ENCODE data around the gene TXNDC8.
A peak's percentile ranks its signal among the peaks of the same experiment; 100 is the strongest.

The TXNDC8 gene

DNA sequence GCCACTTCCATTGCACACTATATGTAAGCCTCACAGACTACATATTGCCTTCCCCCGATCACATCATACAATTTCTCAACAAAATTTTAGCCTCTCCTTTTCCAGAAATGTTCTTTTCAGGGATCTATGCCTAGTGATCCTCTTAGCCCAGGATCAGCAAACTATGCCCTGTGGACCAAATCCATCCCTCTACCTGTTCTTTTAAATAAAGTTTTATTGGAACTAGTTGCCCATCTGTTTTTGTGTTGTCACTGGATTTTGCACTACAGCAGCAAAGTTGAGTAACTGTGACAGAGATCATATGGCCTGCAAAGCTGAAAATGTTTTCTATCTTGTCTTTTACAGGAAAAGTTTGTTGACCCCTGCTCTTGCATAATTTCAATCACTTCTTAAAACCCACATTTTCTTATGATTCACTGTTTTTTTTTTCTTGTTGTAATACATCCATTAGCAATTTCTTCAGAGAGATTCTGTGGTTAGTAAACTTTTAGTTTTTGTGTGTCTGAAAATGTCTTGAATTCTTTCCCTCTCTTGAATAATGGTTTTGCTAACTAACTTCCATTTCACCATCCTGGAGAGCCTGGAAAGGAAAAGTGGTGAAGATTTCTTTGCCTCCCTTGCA, 7.1 kb downstream of the TXNDC8 start:
- no peaks in the 10 kb centered on the region for H3K9me3 ChIP-seq (ENCODE audit: severe bottlenecking)
- no peaks in the 10 kb centered on the region for H3K27me3 ChIP-seq (ENCODE audit: insufficient read depth, poor library complexity, severe bottlenecking)
- H3K27ac ChIP-seq (ENCODE audit: poor library complexity, severe bottlenecking): no peak overlapping the region
- H3K4me3 ChIP-seq (ENCODE audit: severe bottlenecking): no peak overlapping the region
- no peaks in the 10 kb centered on the region for H3K36me3 ChIP-seq (ENCODE audit: low read depth)
- TF ChIP-seq, protein P1, sequence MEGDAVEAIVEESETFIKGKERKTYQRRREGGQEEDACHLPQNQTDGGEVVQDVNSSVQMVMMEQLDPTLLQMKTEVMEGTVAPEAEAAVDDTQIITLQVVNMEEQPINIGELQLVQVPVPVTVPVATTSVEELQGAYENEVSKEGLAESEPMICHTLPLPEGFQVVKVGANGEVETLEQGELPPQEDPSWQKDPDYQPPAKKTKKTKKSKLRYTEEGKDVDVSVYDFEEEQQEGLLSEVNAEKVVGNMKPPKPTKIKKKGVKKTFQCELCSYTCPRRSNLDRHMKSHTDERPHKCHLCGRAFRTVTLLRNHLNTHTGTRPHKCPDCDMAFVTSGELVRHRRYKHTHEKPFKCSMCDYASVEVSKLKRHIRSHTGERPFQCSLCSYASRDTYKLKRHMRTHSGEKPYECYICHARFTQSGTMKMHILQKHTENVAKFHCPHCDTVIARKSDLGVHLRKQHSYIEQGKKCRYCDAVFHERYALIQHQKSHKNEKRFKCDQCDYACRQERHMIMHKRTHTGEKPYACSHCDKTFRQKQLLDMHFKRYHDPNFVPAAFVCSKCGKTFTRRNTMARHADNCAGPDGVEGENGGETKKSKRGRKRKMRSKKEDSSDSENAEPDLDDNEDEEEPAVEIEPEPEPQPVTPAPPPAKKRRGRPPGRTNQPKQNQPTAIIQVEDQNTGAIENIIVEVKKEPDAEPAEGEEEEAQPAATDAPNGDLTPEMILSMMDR (IDR thresholded peaks at IDR 0.05; ENCODE audit: poor library complexity, severe bottlenecking): no peak
- DNase-seq (ENCODE audit: low spot score): no peak
- H3K4me1 ChIP-seq (ENCODE audit: insufficient read depth, poor library complexity, severe bottlenecking): peaks cover 11% of the 10 kb centered on the region
- no peak for ATAC-seq (ENCODE audit: low read depth)

DNA sequence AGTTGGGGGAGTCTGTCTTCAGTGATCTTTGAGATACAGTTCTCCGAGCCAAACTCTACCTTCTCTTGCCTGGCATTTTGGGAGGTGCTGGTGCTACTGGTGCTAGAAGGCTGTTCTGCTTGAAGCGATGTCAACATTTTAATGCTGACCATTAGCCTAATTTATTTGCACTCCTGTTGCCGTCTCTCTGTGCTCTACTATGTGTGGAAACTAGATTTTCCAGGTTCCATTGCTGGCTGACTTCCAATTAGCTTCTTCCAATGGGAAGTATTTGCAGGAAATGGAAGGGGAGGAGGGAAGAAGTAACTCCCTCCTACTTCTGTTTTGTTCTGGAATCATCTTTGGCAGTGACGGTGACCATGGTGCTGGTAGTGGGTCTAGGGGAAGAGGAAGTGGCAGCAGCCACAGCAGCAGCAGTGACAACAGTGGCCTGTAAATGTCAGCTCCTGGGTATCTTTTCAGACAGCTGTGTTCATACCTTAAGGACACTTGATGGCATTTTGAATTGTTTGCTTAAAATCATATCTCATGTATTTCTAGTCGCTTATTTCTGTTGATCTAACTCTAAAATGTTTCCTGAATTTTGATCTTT, 7.9 kb downstream of the TXNDC8 start:
- Histone ChIP-seq H3K27me3 (ENCODE audit: insufficient read depth, poor library complexity, severe bottlenecking) (no peaks in the 10 kb centered on the region), H3K27ac (ENCODE audit: poor library complexity, severe bottlenecking) (no peak overlapping the region), H3K4me1 (ENCODE audit: insufficient read depth, poor library complexity, severe bottlenecking) (peaks cover 15% of the 10 kb centered on the region), H3K9me3 (ENCODE audit: severe bottlenecking) (no peaks in the 10 kb centered on the region), H3K4me3 (ENCODE audit: severe bottlenecking) (no peak overlapping the region), H3K36me3 (ENCODE audit: low read depth) (no peaks in the 10 kb centered on the region)
- TF ChIP-seq, protein P1 (IDR thresholded peaks at IDR 0.05; ENCODE audit: poor library complexity, severe bottlenecking): no peak
- ATAC-seq (ENCODE audit: low read depth) (no peak), DNase-seq (ENCODE audit: low spot score) (no peak)

DNA sequence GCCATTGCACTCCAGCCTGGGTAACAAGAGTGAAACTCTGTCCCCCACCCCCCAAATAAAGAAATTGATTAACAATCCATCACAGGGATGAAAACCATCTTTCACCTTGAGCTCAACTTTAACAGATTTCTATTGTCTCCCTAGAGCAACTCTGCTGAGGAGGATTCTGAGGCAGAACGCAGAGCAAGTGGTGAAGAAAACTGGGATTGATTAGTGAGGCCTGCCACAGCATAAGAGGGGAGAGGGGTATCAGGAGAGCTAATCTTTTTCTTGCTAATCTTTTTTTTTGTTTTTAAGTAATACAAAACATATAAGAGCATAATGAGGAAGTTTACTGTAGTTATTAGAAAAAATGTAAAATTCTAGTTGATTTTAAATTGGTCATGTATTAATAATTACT, 8.9 kb downstream of the TXNDC8 start:
- ATAC-seq (ENCODE audit: low read depth) (no peak), DNase-seq (ENCODE audit: low spot score) (no peak)
- no peaks in the 10 kb centered on the region for H3K9me3 ChIP-seq (ENCODE audit: severe bottlenecking)
- TF ChIP-seq, protein P1 (IDR thresholded peaks at IDR 0.05; ENCODE audit: poor library complexity, severe bottlenecking): no peak
- no peak overlapping the region for H3K27ac ChIP-seq (ENCODE audit: poor library complexity, severe bottlenecking)
- no peaks in the 10 kb centered on the region for H3K27me3 ChIP-seq (ENCODE audit: insufficient read depth, poor library complexity, severe bottlenecking)
- no peaks in the 10 kb centered on the region for H3K36me3 ChIP-seq (ENCODE audit: low read depth)
- H3K4me3 ChIP-seq (ENCODE audit: severe bottlenecking): no peak overlapping the region
- peaks cover 15% of the 10 kb centered on the region for H3K4me1 ChIP-seq (ENCODE audit: insufficient read depth, poor library complexity, severe bottlenecking)

DNA sequence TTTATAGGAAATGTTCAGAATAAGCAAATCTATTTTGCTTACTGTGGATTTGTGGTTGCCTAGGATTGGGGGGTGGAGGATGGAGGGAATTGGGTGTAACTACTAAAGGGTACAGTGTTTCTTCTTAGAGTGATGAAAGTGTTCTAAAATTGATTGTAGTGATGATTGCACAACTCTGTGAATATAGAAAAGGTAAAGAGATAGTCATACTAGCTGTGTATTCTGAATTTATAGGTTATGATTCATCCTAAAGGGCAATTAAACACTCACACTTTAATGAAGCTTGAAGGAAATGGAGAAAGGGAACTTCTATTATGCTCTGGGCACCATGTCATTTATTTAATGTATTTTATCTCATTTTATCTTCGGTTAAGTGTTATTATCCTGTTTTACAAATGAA, 9.9 kb downstream of the TXNDC8 start:
- ATAC-seq (ENCODE audit: low read depth): peak; percentile 57; the same call in 2 of the 3 replicates
- TF ChIP-seq, protein P1 (IDR thresholded peaks at IDR 0.05; ENCODE audit: poor library complexity, severe bottlenecking): no peak
- H3K4me1 ChIP-seq (ENCODE audit: insufficient read depth, poor library complexity, severe bottlenecking): peaks cover 13% of the 10 kb centered on the region
- no peaks in the 10 kb centered on the region for H3K9me3 ChIP-seq (ENCODE audit: severe bottlenecking)
- no peak overlapping the region for H3K4me3 ChIP-seq (ENCODE audit: severe bottlenecking)
- no peaks in the 10 kb centered on the region for H3K27me3 ChIP-seq (ENCODE audit: insufficient read depth, poor library complexity, severe bottlenecking)
- H3K27ac ChIP-seq (ENCODE audit: poor library complexity, severe bottlenecking): no peak overlapping the region
- no peak for DNase-seq (ENCODE audit: low spot score)
- H3K36me3 ChIP-seq (ENCODE audit: low read depth): no peaks in the 10 kb centered on the region

DNA sequence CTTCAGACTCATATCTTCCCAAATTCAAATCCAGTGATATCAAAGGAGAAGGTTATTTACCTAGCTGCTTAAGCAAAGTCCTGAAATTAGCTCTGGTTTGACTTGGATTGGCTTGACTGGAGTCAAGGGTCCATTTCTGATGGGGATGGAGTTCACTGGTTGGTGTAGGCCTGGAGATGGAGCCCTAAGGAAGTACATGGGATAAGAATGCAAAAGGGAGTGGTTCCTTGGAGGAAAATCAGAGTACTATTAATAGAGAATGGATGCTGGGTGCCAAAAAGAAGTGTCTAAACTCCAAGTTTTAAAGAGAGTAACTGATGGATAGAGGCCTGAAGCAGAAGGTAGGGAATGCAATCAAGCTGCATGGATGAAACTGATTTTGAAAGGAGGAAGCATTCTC, 13.8 kb downstream of the TXNDC8 start:
- Histone ChIP-seq H3K36me3 (ENCODE audit: low read depth) (no peaks in the 10 kb centered on the region), H3K27ac (ENCODE audit: poor library complexity, severe bottlenecking) (no peak overlapping the region), H3K4me3 (ENCODE audit: severe bottlenecking) (no peak overlapping the region), H3K4me1 (ENCODE audit: insufficient read depth, poor library complexity, severe bottlenecking) (peaks cover 11% of the 10 kb centered on the region), H3K9me3 (ENCODE audit: severe bottlenecking) (no peaks in the 10 kb centered on the region), H3K27me3 (ENCODE audit: insufficient read depth, poor library complexity, severe bottlenecking) (no peaks in the 10 kb centered on the region)
- ATAC-seq (ENCODE audit: low read depth) (no peak), DNase-seq (ENCODE audit: low spot score) (no peak)
- TF ChIP-seq, protein P1 (IDR thresholded peaks at IDR 0.05; ENCODE audit: poor library complexity, severe bottlenecking): no peak
